CD4-positive, alpha-beta T cell treated with Interferon gamma for 1 hour (primary cell): Measurements from ENCODE around the gene WASF3.

Experiments used
- DNase-seq: peaks from one replicate; pipeline ENCODE4 v3.0.0-alpha.2; 2020

WASF3 gene

DNA sequence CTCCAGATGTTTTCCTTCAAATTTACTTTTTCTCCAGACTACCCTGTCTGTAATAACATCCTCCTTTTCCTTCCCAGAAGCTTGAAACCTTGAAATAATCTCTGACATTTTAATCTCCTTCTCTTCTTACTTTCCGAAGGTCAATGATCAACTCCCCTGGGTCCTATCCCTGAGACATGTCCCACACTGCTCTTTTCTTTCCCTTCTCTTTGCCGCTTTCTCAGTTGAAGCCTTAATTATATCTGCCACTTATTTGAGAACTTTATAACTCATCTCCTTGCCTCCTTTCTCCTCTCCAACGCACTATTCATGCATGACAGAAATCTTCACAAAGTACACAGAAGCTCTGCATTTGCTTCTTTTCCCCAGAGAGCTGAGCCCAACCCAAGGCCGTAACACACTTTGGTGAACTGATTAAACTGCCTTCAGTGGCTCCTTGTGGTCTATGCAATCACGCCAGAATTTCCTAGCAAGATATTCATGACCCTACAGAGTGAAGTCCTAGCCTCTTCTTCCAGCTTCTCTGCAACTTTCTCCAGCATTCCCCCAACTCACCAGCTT, 9.2 kb upstream of the WASF3 start:
- DNase-seq, result no peak

- no peak for DNase-seq
Measured at GRCh38 chr13:26549713-26550112, 7.8 kb upstream of the WASF3 start.

DNA sequence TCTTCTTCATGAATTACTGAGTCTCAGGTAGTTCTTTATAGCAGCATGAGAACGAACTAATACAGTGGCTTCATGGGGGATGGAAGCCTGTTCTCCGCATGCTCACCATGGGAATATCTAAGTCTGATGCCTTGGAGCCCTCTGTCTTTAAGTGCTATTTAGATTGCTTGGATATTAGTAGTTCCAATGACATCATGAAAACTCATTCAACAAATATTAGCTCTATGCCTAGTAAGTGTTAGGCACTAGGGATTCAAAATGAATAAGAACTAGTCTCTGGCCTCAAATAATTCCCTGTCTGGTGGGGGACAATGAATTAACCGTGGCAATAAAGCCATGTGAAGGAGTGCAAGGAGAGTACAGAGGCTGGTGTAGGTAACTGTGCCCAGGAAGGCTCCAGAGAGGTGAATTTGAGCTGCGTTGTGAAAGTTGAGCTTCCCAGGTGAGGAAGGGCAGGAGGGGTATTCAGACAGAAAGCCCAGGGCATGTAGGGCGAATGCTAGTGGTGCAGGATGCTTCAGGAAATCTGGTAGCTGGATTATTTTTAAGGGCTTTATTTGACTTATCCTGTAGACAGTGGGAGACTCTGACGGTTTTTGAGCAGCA, 6.1 kb upstream of the WASF3 start:
- no peak for DNase-seq

- DNase-seq, result no peak
Measured at GRCh38 chr13:26555413-26555812, 2.1 kb upstream of the WASF3 start.

DNA sequence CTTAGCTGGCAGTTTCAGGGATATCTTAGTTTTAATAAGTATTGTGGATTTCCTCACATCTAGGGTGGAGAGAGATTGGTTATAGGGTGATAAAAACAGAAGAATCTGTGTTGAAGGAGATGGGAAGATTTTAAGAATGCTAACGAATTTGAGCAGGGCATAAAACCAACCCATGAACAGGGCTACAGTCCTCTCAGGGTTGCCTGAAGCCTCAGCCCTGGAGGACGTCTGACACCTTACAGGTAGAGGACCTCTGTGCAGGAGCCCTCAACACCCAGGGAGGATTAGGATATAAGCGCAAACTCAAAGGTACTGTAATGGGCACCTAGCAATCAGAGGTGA, 461 bp upstream of the WASF3 start:
- DNase-seq, result no peak

- no peak for DNase-seq
Measured at GRCh38 chr13:26558074-26558805, 757 bp downstream of the WASF3 start.

GRCh38 chr13:26558987-26559386, 1.5 kb downstream of the WASF3 start:
- no peak for DNase-seq

DNA sequence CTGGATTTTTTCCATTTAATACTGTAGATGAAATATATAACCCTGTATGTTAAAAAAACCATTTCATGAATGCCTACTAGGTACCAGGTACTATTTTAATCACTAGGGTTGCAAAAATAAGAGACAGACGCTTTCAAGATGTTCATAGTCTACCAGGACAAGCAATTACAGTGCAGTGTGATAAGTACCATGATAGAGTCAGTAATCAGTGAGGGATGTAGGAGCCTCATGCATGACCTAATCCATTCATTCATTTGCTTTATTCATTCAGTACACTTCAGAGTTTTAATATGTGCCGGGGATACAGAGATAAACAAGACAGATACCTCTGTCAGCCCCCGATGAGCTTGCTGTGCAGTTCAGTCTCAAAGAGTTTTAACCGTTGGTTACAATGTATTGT, 3.0 kb downstream of the WASF3 start:
- DNase-seq, result no peak

DNA sequence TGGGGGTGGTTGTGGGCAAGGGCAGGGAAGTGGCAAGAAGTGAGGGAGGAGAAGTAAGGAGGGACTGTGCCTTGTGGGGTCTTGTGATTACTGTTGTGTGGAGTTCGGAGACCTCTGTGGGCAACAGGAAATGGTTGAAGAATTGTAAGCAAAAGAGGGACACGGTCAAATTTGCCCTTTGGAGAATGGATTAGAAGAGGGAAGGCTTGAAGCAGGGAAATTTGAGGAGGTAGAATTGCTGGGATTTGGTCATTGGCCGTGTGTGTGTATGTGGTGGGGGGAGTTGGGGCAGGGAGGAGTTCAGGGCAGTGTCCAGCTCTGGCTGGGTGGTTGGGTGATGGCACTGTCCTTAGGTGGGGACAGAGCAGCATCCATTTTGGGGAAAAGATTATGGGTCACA, 3.6 kb downstream of the WASF3 start:
- DNase-seq, result no peak

- no peak for DNase-seq
Measured at GRCh38 chr13:26561651-26562511, 4.4 kb downstream of the WASF3 start.

DNA sequence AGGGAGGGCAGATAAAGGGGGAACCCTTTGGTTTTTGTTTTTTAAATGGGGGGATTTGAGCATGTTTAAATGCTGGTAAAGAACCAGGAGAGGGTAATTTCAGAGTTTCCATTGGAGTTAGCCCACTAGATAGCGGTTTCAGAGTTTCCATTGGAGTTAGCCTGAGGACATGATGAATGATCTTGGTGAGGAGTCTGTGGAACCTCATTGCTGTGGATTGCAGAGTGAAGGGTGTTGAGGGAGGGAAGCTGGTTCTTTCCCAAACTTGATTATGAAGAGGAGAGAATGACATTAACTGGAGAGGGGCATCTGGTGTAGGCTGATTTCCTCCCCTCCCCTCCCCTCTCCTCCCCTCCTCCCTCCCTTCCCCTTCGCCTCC, 5.0 kb downstream of the WASF3 start:
- DNase-seq, result no peak

GRCh38 chr13:26563713-26564112, 6.2 kb downstream of the WASF3 start:
- DNase-seq, result no peak

- no peak for DNase-seq
Measured at GRCh38 chr13:26568132-26568815, 10.8 kb downstream of the WASF3 start.

GRCh38 chr13:26571518-26571917, 14.0 kb downstream of the WASF3 start:
- no peak for DNase-seq

DNA sequence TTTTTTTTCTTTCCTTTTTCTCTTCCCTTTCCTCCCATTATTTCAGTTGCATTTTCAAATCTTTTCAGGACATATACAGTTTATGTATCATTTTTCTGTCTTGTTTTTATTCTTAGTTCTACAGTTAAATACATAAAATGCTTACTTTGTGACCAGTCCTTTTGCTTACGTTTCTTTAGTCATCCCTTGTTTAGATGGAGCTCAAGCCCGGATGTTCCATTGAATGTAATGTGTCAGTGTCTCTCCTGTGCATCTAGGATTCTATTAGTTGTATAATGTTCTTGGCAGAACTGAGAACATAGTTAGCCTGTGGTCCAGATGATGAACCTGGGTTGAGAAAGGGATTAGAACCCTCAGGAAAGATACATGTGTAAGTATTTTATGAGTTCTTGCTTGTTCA, 17.8 kb downstream of the WASF3 start:
- DNase-seq, result no peak

- DNase-seq, result no peak
Measured at GRCh38 chr13:26579580-26579979, 22.1 kb downstream of the WASF3 start.

DNA sequence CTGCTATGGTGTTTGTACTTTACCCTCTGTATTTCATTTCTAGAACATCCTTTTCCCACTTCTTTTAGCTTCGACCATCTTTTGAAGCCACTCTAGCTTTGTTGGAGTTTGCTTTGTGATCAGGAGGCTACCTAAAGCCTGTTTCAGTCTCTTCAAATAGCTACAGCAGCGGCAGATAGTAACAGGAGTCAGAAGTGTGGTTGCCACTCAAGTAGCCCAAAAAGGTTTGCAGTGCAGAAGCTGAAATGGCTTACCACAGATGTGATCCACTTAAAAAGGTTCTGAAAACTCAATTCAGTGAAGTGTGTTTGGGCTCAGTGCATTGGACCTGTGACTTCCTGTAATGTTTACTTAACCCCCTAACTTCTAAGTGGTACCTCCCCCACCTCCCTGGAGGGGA, 26.2 kb downstream of the WASF3 start:
- DNase-seq, result no peak

- no peak for DNase-seq
Measured at GRCh38 chr13:26584713-26585112, 27.2 kb downstream of the WASF3 start.

DNA sequence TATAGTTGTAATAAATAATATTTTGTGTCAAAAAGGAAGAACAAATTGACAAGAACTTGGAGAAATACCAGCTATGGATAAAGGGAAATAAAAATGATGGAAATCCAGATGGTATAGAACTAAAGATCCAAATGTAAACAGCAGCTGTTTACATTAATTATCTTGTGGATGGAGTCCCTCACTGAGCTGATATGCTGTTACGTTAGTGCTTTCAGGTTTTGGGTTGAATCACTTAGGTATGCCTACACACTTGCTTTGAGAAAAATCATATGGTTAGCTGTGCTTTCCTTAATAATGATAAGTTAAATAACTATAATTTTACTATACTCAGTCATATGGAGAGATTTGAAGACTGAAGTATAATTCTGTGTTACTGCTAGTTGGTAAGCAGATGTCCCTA, 27.7 kb downstream of the WASF3 start:
- no peak for DNase-seq

GRCh38 chr13:26587251-26587650, 29.8 kb downstream of the WASF3 start:
- DNase-seq, result no peak

GRCh38 chr13:26589226-26589625, 31.7 kb downstream of the WASF3 start:
- no peak for DNase-seq

- no peak for DNase-seq
Measured at GRCh38 chr13:26589754-26590153, 32.3 kb downstream of the WASF3 start.

GRCh38 chr13:26590379-26590778, 32.9 kb downstream of the WASF3 start:
- no peak for DNase-seq
